Caco-2 (cell line): ENCODE data around the gene ACP6. TPM values are rescaled to one million over a fixed set of nuclear protein-coding genes. Genes with fewer than 3 reads are reported as not detected.
A peak's percentile ranks its signal among the peaks of the same experiment; 100 is the strongest.

ENCODE experiments used
- BruUV-seq: library from RNA; stranded (reverse); fragments of 400-500 nt; replicated peaks from 2 replicates; lab custom pipeline; 2021; lab: Mats Ljungman, UMichigan
- CTCF ChIA-PET: fragments of 300-600 bp; sonication (Branson Sonifier 250); formaldehyde crosslinking; loops from one replicate; lab custom pipeline; 2022; ENCODE audit warnings: antibody characterized with exemption; lab: Charles Lee
- POLR2A ChIA-PET: fragments of 300-600 bp; sonication (Branson Sonifier 250); formaldehyde crosslinking; loops from one replicate; lab custom pipeline; 2022; ENCODE audit warnings: antibody characterized with exemption; lab: Charles Lee
- DNase-seq, 2 experiments: peaks; one replicate each; pipeline versions ENCODE4 v3.0.0 to v3.0.0-alpha.2; 2020 to 2022
- H3K27me3 ChIP-seq: replicated peaks from 2 replicates; pipeline ENCODE4 v1.6.0; 2011; ENCODE audit warnings: low read length; ENCODE audit not compliant: control insufficient read depth, insufficient read depth
- H3K36me3 ChIP-seq: 2 replicates; pipeline ENCODE4 v1.5.1; 2011; ENCODE audit warnings: low read length; ENCODE audit not compliant: control insufficient read depth, insufficient read depth
- H3K4me1 ChIP-seq: fragments of 250-450 bp; sonication (Bioruptor Pico); 2 replicates; pipeline ENCODE4 v1.5.1; 2020; ENCODE audit warnings: mild to moderate bottlenecking
- H3K4me3 ChIP-seq: 2 replicates; pipeline ENCODE4 v1.5.1; 2011; ENCODE audit warnings: low read depth, mild to moderate bottlenecking, control low read depth, low read length
- H3K9me3 ChIP-seq: fragments of 250-450 bp; sonication (Bioruptor Pico); 2 replicates; pipeline ENCODE4 v1.5.1; 2020; ENCODE audit warnings: mild to moderate bottlenecking, moderate library complexity
- H3K27ac Mint-ChIP-seq: one replicate; pipeline ENCODE4 v1.8.0; 2022; ENCODE audit warnings: mixed read lengths; ENCODE audit not compliant: unreplicated experiment
- H3K27me3 Mint-ChIP-seq: one replicate; pipeline ENCODE4 v1.8.0; 2022; ENCODE audit warnings: mixed read lengths; ENCODE audit not compliant: insufficient read depth, unreplicated experiment
- H3K36me3 Mint-ChIP-seq: one replicate; pipeline ENCODE4 v1.8.0; 2022; ENCODE audit warnings: mild to moderate bottlenecking, mixed read lengths; ENCODE audit not compliant: insufficient read depth, unreplicated experiment
- H3K4me1 Mint-ChIP-seq: one replicate; pipeline ENCODE4 v1.8.0; 2022; ENCODE audit warnings: low read depth, mixed read lengths; ENCODE audit not compliant: unreplicated experiment
- H3K4me3 Mint-ChIP-seq: one replicate; pipeline ENCODE4 v1.8.0; 2022; ENCODE audit warnings: mild to moderate bottlenecking, moderate library complexity, mixed read lengths; ENCODE audit not compliant: unreplicated experiment
- H3K9me3 Mint-ChIP-seq: one replicate; pipeline ENCODE4 v1.8.0; 2022; ENCODE audit warnings: mixed read lengths; ENCODE audit not compliant: unreplicated experiment
- CTCF ChIP-seq, 2 experiments: fragments of 200-600 bp in 1 of 2; IDR thresholded peaks; 1 replicate in 1 of 2; 2 replicates in 1 of 2; pipeline versions ENCODE4 v1.5.1 to v1.8.0; 2011 to 2022; ENCODE audit warnings: antibody characterized with exemption in 1 of 2, control low read depth in 1 of 2, inconsistent platforms in 1 of 2, low read depth in 1 of 2, low read length in 1 of 2, mild to moderate bottlenecking in 1 of 2, moderate library complexity in 1 of 2; ENCODE audit not compliant: insufficient read depth in 1 of 2, severe bottlenecking in 1 of 2, unreplicated experiment in 1 of 2
- intact Hi-C: fragments of 100-400 bp; cut with micrococcal nuclease; formaldehyde crosslinking; loops from one replicate; pipeline ENCODE4 v1.10.0; 2022; ENCODE audit not compliant: unreplicated experiment
- total RNA-seq: library from RNA; stranded (reverse); gene quantifications from 2 replicates; pipeline ENCODE4 v1.2.3, GENCODE V29; 2022

Gene ACP6
- total RNA-seq, 1 experiment from 2014 or later: 24.6 TPM

- ChIA-PET CTCF (interaction anchor here (1.4 kb wide), 1 partner anchor 28 kb away, joined by 6 read pairs; no protein-coding TSS in a partner anchor), POLR2A (no interaction called here)
- Mint-ChIP-seq H3K27me3 (no peaks in the 10 kb centered on the region), H3K27ac (no peak overlapping the region), H3K4me3 (no peak overlapping the region), H3K4me1 (peaks cover 11% of the 10 kb centered on the region), H3K9me3 (no peaks in the 10 kb centered on the region), H3K36me3 (no peaks in the 10 kb centered on the region)
- H3K36me3 ChIP-seq: peaks cover 1% of the 10 kb centered on the region
- H3K9me3 ChIP-seq: no peaks in the 10 kb centered on the region
- H3K27me3 ChIP-seq: no peaks in the 10 kb centered on the region
- no peak overlapping the region for H3K4me3 ChIP-seq
- intact Hi-C loops: loop anchor here (1.0 kb wide), 2 partner anchors 125 to 252 kb away; no protein-coding TSS in a partner anchor
- DNase-seq: peak; percentile 72 to 81
- H3K4me1 ChIP-seq: peaks cover 18% of the 10 kb centered on the region
- BruUV-seq: no TSS peak
- peak; percentile 83 to 91 for TF ChIP-seq CTCF (IDR thresholded peaks at IDR 0.05; ENCODE audit: insufficient read depth in 1 of 2, low read depth in 1 of 2, low read length in 1 of 2, severe bottlenecking in 1 of 2, unreplicated experiment in 1 of 2)
Measured at GRCh38 chr1:147640553-147641165, 29.7 kb downstream of the ACP6 start.

- Mint-ChIP-seq H3K27me3 (no peaks in the 10 kb centered on the region), H3K27ac (no peak overlapping the region), H3K4me1 (peaks cover 14% of the 10 kb centered on the region), H3K4me3 (no peak overlapping the region), H3K9me3 (no peaks in the 10 kb centered on the region), H3K36me3 (no peaks in the 10 kb centered on the region)
- Histone ChIP-seq H3K27me3 (no peaks in the 10 kb centered on the region), H3K36me3 (no peaks in the 10 kb centered on the region; the same call in 1 of the 2 replicates), H3K9me3 (no peaks in the 10 kb centered on the region), H3K4me1 (peaks cover 12% of the 10 kb centered on the region), H3K4me3 (no peak overlapping the region)
- intact Hi-C loops: no loop called here
- ChIA-PET POLR2A (no interaction called here), CTCF (interaction anchor here (1.0 kb wide), 1 partner anchor 24 kb away, joined by 3 read pairs; no protein-coding TSS in a partner anchor)
- DNase-seq: no peak
- no TSS peak for BruUV-seq
- TF ChIP-seq CTCF (IDR thresholded peaks at IDR 0.05; ENCODE audit: insufficient read depth in 1 of 2, low read depth in 1 of 2, low read length in 1 of 2, severe bottlenecking in 1 of 2, unreplicated experiment in 1 of 2): no peak
Measured at GRCh38 chr1:147636314-147636713, 34.0 kb downstream of the ACP6 start.

- Mint-ChIP-seq H3K27ac (peak overlapping the region; percentile 0), H3K4me3 (no peak overlapping the region), H3K27me3 (no peaks in the 10 kb centered on the region), H3K36me3 (no peaks in the 10 kb centered on the region), H3K4me1 (peaks cover 14% of the 10 kb centered on the region), H3K9me3 (no peaks in the 10 kb centered on the region)
- no peak overlapping the region for H3K4me3 ChIP-seq
- no peak for TF ChIP-seq CTCF (IDR thresholded peaks at IDR 0.05; ENCODE audit: insufficient read depth in 1 of 2, low read depth in 1 of 2, low read length in 1 of 2, severe bottlenecking in 1 of 2, unreplicated experiment in 1 of 2)
- no peaks in the 10 kb centered on the region for H3K9me3 ChIP-seq
- no peaks in the 10 kb centered on the region; the same call in 1 of the 2 replicates for H3K36me3 ChIP-seq
- H3K27me3 ChIP-seq: no peaks in the 10 kb centered on the region
- intact Hi-C loops: no loop called here
- peaks cover 10% of the 10 kb centered on the region for H3K4me1 ChIP-seq
- ChIA-PET POLR2A (no interaction called here), CTCF (no interaction called here)
- no TSS peak for BruUV-seq
- no peak for DNase-seq
Measured at GRCh38 chr1:147635342-147635741, 35.0 kb downstream of the ACP6 start.
